B cell (primary cell): ENCODE data around the gene RAP1GAP2. TPM values are rescaled to one million over a fixed set of nuclear protein-coding genes. Genes with fewer than 3 reads are reported as not detected.

ENCODE experiments used
- ATAC-seq: fragments of 200-7000 bp; cut with Tn5 transposase; one replicate; pipeline ENCODE4 v1.10.0; 2021; ENCODE audit warnings: low read depth, mild to moderate bottlenecking, moderate number of reproducible peaks, moderate library complexity
- CTCF ChIA-PET: fragments of 350-600 bp; sonication (Branson Sonifier 250); formaldehyde crosslinking; loops from one replicate; lab custom pipeline; 2021; ENCODE audit warnings: antibody characterized with exemption, inconsistent platforms; lab: Charles Lee
- POLR2A ChIA-PET: fragments of 350-600 bp; sonication (Branson Sonifier 250); formaldehyde crosslinking; loops from one replicate; lab custom pipeline; 2021; ENCODE audit warnings: antibody characterized with exemption; lab: Charles Lee
- DNase-seq: peaks from one replicate; pipeline ENCODE4 v3.0.0; 2013
- H2AFZ ChIP-seq: 2 replicates; pipeline ENCODE4 v1.6.1; 2012; ENCODE audit warnings: mild to moderate bottlenecking, low read depth, low read length; ENCODE audit not compliant: insufficient read depth, poor library complexity, severe bottlenecking
- H3K27ac ChIP-seq, 2 donors: 1 replicate in 1 of 2; 2 replicates in 1 of 2; pipeline ENCODE4 v1.5.1; 2012 to 2013; ENCODE audit warnings: low read length in 2 of 2, mild to moderate bottlenecking in 2 of 2, moderate library complexity in 1 of 2
- H3K27me3 ChIP-seq, 4 experiments: fragments of 200-600 bp in 1 of 4; sonication (generic) in 1 of 4; replicated peaks in 1 of 4; 1 replicate in 2 of 4; 2 replicates in 2 of 4; pipeline versions ENCODE4 v1.6.1 to v1.7.0; 2013 to 2016; ENCODE audit warnings: low read length in 3 of 4, mild to moderate bottlenecking in 2 of 4, mixed read lengths in 1 of 4, moderate library complexity in 1 of 4; ENCODE audit not compliant: insufficient read depth in 4 of 4, control insufficient read depth in 3 of 4; ENCODE audit errors: control extremely low read depth in 1 of 4
- H3K36me3 ChIP-seq, 2 experiments: replicated peaks in 1 of 2; 1 replicate in 1 of 2; 2 replicates in 1 of 2; pipeline versions ENCODE4 v1.6.1 to v1.7.1; 2013; ENCODE audit warnings: low read length in 1 of 2; ENCODE audit not compliant: insufficient read depth in 2 of 2, control insufficient read depth in 1 of 2; ENCODE audit errors: control extremely low read depth in 1 of 2, extremely low read depth in 1 of 2
- H3K4me1 ChIP-seq, 2 donors: fragments of 200-600 bp in 1 of 2; sonication (generic) in 1 of 2; 1 replicate in 1 of 2; 2 replicates in 1 of 2; pipeline versions ENCODE4 v1.5.1 to v1.6.1; 2013 to 2017; ENCODE audit warnings: low read length in 2 of 2; ENCODE audit not compliant: control insufficient read depth in 2 of 2, insufficient read depth in 2 of 2
- H3K4me2 ChIP-seq: replicated peaks from 2 replicates; pipeline ENCODE3; 2012; ENCODE audit warnings: mild to moderate bottlenecking, low read depth, low read length; ENCODE audit not compliant: poor library complexity, severe bottlenecking
- H3K4me3 ChIP-seq, 5 experiments: fragments of 200-600 bp in 1 of 5; sonication (generic) in 1 of 5; 1 replicate in 3 of 5; 2 replicates in 2 of 5; pipeline versions ENCODE4 v1.5.1 to v1.7.0; 2011 to 2016; ENCODE audit warnings: low read length in 4 of 5, mild to moderate bottlenecking in 4 of 5, low read depth in 2 of 5, control low read depth in 1 of 5, moderate library complexity in 1 of 5; ENCODE audit not compliant: insufficient read depth in 1 of 5; ENCODE audit errors: control extremely low read depth in 1 of 5, extremely low read depth in 1 of 5
- H3K79me2 ChIP-seq: fragments of 200-600 bp; sonication (generic); one replicate; pipeline ENCODE4 v1.6.0; 2016; ENCODE audit warnings: low read length; ENCODE audit not compliant: control insufficient read depth, insufficient read depth
- H3K9ac ChIP-seq: fragments of 200-600 bp; sonication (generic); 2 replicates; pipeline ENCODE4 v1.6.1; 2017; ENCODE audit warnings: mild to moderate bottlenecking, low read length, moderate library complexity
- H3K9me3 ChIP-seq, 3 donors: one replicate each; pipeline versions ENCODE4 v1.6.1 to v1.7.1; 2013; ENCODE audit warnings: low read length in 2 of 3; ENCODE audit not compliant: control insufficient read depth in 2 of 3, insufficient read depth in 1 of 3; ENCODE audit errors: control extremely low read depth in 1 of 3
- H4K20me1 ChIP-seq: 2 replicates; pipeline ENCODE4 v1.6.0; 2012; ENCODE audit warnings: mild to moderate bottlenecking, low read length; ENCODE audit not compliant: insufficient read depth, control insufficient read depth, poor library complexity, severe bottlenecking
- H3K27ac Mint-ChIP-seq: one replicate; pipeline ENCODE4 v1.8.0; 2021; ENCODE audit warnings: mixed read lengths
- H3K27me3 Mint-ChIP-seq: one replicate; pipeline ENCODE4 v1.8.0; 2021; ENCODE audit warnings: mixed read lengths
- H3K4me1 Mint-ChIP-seq: one replicate; pipeline ENCODE4 v1.8.0; 2021; ENCODE audit warnings: mixed read lengths
- H3K4me3 Mint-ChIP-seq: one replicate; pipeline ENCODE4 v1.8.0; 2021; ENCODE audit warnings: mixed read lengths
- H3K9me3 Mint-ChIP-seq: one replicate; pipeline ENCODE4 v1.8.0; 2022; ENCODE audit warnings: mixed read lengths; ENCODE audit not compliant: insufficient read depth
- CTCF ChIP-seq: fragments of 200-600 bp; IDR thresholded peaks from one replicate; pipeline ENCODE4 v1.8.0; 2022; ENCODE audit warnings: antibody characterized with exemption, mild to moderate bottlenecking
- EZH2 ChIP-seq: IDR thresholded peaks from 2 replicates; pipeline ENCODE4 v1.6.1; 2012; ENCODE audit warnings: borderline replicate concordance, low read depth, mild to moderate bottlenecking, moderate library complexity, low read length; ENCODE audit not compliant: insufficient read depth, poor library complexity, severe bottlenecking
- WGBS: methylation state at CpG from one replicate; pipeline ENCODE4 v1.1.5; 2013; ENCODE audit warnings: missing lambda C conversion rate; ENCODE audit not compliant: insufficient coverage; 5-methylcytosine and 5-hydroxymethylcytosine counted together
- intact Hi-C: fragments of 100-400 bp; cut with micrococcal nuclease; formaldehyde crosslinking; loops from one replicate; pipeline ENCODE4 v1.10.0; 2022
- polyA plus RNA-seq: library from polyadenylated mRNA; depleted of rRNA; stranded (reverse); fragments of >200 nt; gene quantifications from 2 replicates; pipeline ENCODE4 v1.2.3, GENCODE V29; 2012
- total RNA-seq, 2 donors: library from RNA; stranded (reverse); fragments of 120-200 nt in 1 of 2; gene quantifications; 1 replicate in 1 of 2; 2 replicates in 1 of 2; pipeline versions ENCODE4 v1.2.3 to v1.2.4, GENCODE V29; 2013 to 2022

RAP1GAP2 gene
- total and polyA plus RNA-seq, 2 donors (not counting 1 experiment from before 2014, with no cell fraction given): 14.9 to 16.4 TPM

- H3K27me3 Mint-ChIP-seq: peaks cover 19% of the 10 kb centered on the region
- Histone ChIP-seq H4K20me1 (peaks cover 64% of the 10 kb centered on the region), H3K27ac (no peak overlapping the region), H2AFZ (no peak overlapping the region), H3K4me2 (no peak overlapping the region), H3K79me2 (peaks cover 53% of the 10 kb centered on the region), H3K4me3 (no peak overlapping the region), H3K9me3 (no peaks in the 10 kb centered on the region), H3K9ac (no peak overlapping the region), H3K36me3 (no peaks in the 10 kb centered on the region), H3K27me3 (peaks cover 0 to 29% (median 17%) of the 10 kb centered on the region in 4 experiments), H3K4me1 (peaks cover 2 to 10% of the 10 kb centered on the region in 2 donors)
- DNase-seq: no peak
- ChIA-PET CTCF (interaction anchor here (1.5 to 6.9 kb wide), 2 partner anchors 11 to 153 kb away, joined by 10 to 30 read pairs; no protein-coding TSS in a partner anchor), POLR2A (no interaction called here)
- no peaks in the 10 kb centered on the region for H3K9me3 Mint-ChIP-seq
- no peak overlapping the region for H3K27ac Mint-ChIP-seq
- WGBS: 100% methylated on average over 1 of the region's 4 CpGs
- H3K4me3 Mint-ChIP-seq: no peak overlapping the region
- intact Hi-C loops: no loop called here
- ATAC-seq: no peak
- H3K4me1 Mint-ChIP-seq: peaks cover 3% of the 10 kb centered on the region
- no peak for TF ChIP-seq CTCF
- TF ChIP-seq EZH2: no peak
Observed at GRCh38 chr17:2860045-2860444, 63.8 kb downstream of the RAP1GAP2 start.

GRCh38 chr17:2860883-2861282 is 64.6 kb downstream of the RAP1GAP2 start:
- H3K27me3 Mint-ChIP-seq: peaks cover 16% of the 10 kb centered on the region
- Histone ChIP-seq H3K27ac (no peak overlapping the region), H3K27me3 (peaks cover 0 to 21% (median 11%) of the 10 kb centered on the region in 4 experiments), H2AFZ (no peak overlapping the region), H3K4me2 (no peak overlapping the region), H3K4me3 (no peak overlapping the region), H4K20me1 (peaks cover 63% of the 10 kb centered on the region), H3K4me1 (peaks cover 0 to 8% of the 10 kb centered on the region in 2 donors), H3K9me3 (no peaks in the 10 kb centered on the region), H3K9ac (no peak overlapping the region), H3K79me2 (peaks cover 52% of the 10 kb centered on the region), H3K36me3 (no peaks in the 10 kb centered on the region)
- intact Hi-C loops: no loop called here
- ChIA-PET POLR2A (no interaction called here), CTCF (interaction anchor here (1.2 to 6.9 kb wide), 2 partner anchors 12 to 152 kb away, joined by 4 to 30 read pairs; no protein-coding TSS in a partner anchor)
- H3K4me3 Mint-ChIP-seq: no peak overlapping the region
- no peaks in the 10 kb centered on the region for H3K4me1 Mint-ChIP-seq
- H3K9me3 Mint-ChIP-seq: no peaks in the 10 kb centered on the region
- DNase-seq (no peak), ATAC-seq (no peak)
- TF ChIP-seq CTCF (no peak), EZH2 (no peak)
- H3K27ac Mint-ChIP-seq: no peak overlapping the region
- WGBS: 96% methylated on average over 10 of the region's 11 CpGs
